ENCODE results near the gene THEM4.
"Not testable (repeated sequence)": the region's sequence is repeated elsewhere in the genome, so short reads cannot be mapped to it uniquely, and the experiment has no call there.

Gene THEM4

GRCh38 chr1:151892190-151892589, 17.1 kb downstream of the THEM4 start:
- DNase-seq, result no peak

- DNase-seq, result no peak
These were observed 17.8 kb downstream of the THEM4 start for GRCh38 chr1:151891512-151891911.

- no peak for DNase-seq
These were observed 20.2 kb downstream of the THEM4 start for GRCh38 chr1:151888972-151889570.

- no peak for DNase-seq
These were observed 22.3 kb downstream of the THEM4 start for GRCh38 chr1:151887028-151887427.

- DNase-seq, result no peak
These were observed 23.8 kb downstream of the THEM4 start for GRCh38 chr1:151885479-151885878.

- not testable (repeated sequence) for DNase-seq
These were observed 24.4 kb downstream of the THEM4 start for GRCh38 chr1:151884879-151885278.

GRCh38 chr1:151884445-151884844, 24.9 kb downstream of the THEM4 start:
- DNase-seq, result not testable (repeated sequence)

- not testable (repeated sequence) for DNase-seq
These were observed 25.4 kb downstream of the THEM4 start for GRCh38 chr1:151883898-151884297.

- DNase-seq, result not testable (repeated sequence)
These were observed 26.4 kb downstream of the THEM4 start for GRCh38 chr1:151882918-151883317.

GRCh38 chr1:151882466-151882865, 26.8 kb downstream of the THEM4 start:
- DNase-seq, result no peak

- DNase-seq, result no peak
These were observed 27.8 kb downstream of the THEM4 start for GRCh38 chr1:151881479-151881878.

GRCh38 chr1:151875419-151876097, 33.8 kb downstream of the THEM4 start:
- DNase-seq, result no peak

GRCh38 chr1:151872776-151873175, 36.5 kb downstream of the THEM4 start:
- DNase-seq, result not testable (repeated sequence)

GRCh38 chr1:151871284-151872030, 37.9 kb downstream of the THEM4 start:
- no peak for DNase-seq

- no peak for DNase-seq
These were observed 40.8 kb downstream of the THEM4 start for GRCh38 chr1:151868486-151868885.

- DNase-seq, result no peak
These were observed 41.4 kb downstream of the THEM4 start for GRCh38 chr1:151867765-151868411.

GRCh38 chr1:151867321-151867720, 42.0 kb downstream of the THEM4 start:
- DNase-seq, result no peak

- DNase-seq, result no peak
These were observed 44.9 kb downstream of the THEM4 start for GRCh38 chr1:151864411-151864810.

GRCh38 chr1:151862604-151863003, 46.7 kb downstream of the THEM4 start:
- DNase-seq, result no peak

- DNase-seq, result no peak
These were observed 48.7 kb downstream of the THEM4 start for GRCh38 chr1:151860504-151861187.

- no peak for DNase-seq
These were observed 49.4 kb downstream of the THEM4 start for GRCh38 chr1:151859891-151860293.

GRCh38 chr1:151858886-151859665, 50.2 kb downstream of the THEM4 start:
- DNase-seq, result no peak
